Tibial nerve (tissue), 3 donors: ENCODE results near the gene LSS.

ENCODE experiments used
- POLR2A ChIP-seq, 2 donors: fragments of 450-650 bp; IDR thresholded peaks; one replicate each; pipeline ENCODE4 v1.6.1; 2017; ENCODE audit warnings: antibody characterized with exemption in 2 of 2, mild to moderate bottlenecking in 2 of 2, moderate library complexity in 2 of 2
- TF ChIP-seq, protein P1 (sequence below), 5 experiments: fragments of 200-600 bp in 3 of 5; fragments of 450-650 bp in 2 of 5; sonication (generic) in 3 of 5; IDR thresholded peaks; one replicate each; pipeline ENCODE4 v1.5.1; 2016 to 2019; ENCODE audit warnings: antibody characterized with exemption in 5 of 5, mild to moderate bottlenecking in 3 of 5, moderate library complexity in 2 of 5

DNA sequence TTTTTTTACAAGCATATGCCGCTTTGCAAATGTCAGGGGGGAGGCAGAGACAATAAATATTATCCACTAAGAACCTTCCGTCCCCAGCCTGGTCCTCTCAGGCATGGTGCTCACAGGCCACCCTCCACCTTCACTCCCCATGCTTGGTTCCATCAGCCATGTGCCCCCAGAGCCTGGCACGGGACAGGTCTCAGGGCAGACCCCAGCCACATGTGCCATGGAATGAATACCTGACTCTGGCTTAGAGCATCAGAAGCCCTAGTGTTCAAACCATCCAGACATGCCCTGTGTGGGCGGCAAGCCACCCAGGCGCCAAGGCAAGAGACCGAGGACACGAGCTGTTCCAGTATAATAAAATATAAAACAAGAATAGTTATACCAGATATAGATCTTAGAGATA lies 5.4 kb downstream of the LSS start:
- TF ChIP-seq, protein P1, sequence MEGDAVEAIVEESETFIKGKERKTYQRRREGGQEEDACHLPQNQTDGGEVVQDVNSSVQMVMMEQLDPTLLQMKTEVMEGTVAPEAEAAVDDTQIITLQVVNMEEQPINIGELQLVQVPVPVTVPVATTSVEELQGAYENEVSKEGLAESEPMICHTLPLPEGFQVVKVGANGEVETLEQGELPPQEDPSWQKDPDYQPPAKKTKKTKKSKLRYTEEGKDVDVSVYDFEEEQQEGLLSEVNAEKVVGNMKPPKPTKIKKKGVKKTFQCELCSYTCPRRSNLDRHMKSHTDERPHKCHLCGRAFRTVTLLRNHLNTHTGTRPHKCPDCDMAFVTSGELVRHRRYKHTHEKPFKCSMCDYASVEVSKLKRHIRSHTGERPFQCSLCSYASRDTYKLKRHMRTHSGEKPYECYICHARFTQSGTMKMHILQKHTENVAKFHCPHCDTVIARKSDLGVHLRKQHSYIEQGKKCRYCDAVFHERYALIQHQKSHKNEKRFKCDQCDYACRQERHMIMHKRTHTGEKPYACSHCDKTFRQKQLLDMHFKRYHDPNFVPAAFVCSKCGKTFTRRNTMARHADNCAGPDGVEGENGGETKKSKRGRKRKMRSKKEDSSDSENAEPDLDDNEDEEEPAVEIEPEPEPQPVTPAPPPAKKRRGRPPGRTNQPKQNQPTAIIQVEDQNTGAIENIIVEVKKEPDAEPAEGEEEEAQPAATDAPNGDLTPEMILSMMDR (IDR thresholded peaks at IDR 0.05), result no peak
- TF ChIP-seq POLR2A (IDR thresholded peaks at IDR 0.05), result no peak
